H9 (cell line): ENCODE results near the gene PHLDA1. TPM values are rescaled to one million over a fixed set of nuclear protein-coding genes. Genes with fewer than 3 reads are reported as not detected.

Experiments used
- DNase-seq: peaks from one replicate; pipeline ENCODE4 v3.0.0-alpha.2; 2017
- H2AFZ ChIP-seq: one replicate; pipeline ENCODE4 v1.6.1; 2013; ENCODE audit warnings: mild to moderate bottlenecking, low read length, control low read depth, moderate library complexity
- H2AK5ac ChIP-seq: 2 replicates; pipeline ENCODE4 v1.6.1; 2013; ENCODE audit warnings: low read length, control low read depth, mixed read lengths; ENCODE audit not compliant: insufficient read length
- H2BK120ac ChIP-seq: one replicate; pipeline ENCODE4 v1.6.1; 2013; ENCODE audit warnings: low read depth, mild to moderate bottlenecking, low read length, control low read depth, inconsistent platforms; ENCODE audit not compliant: poor library complexity, severe bottlenecking
- H2BK12ac ChIP-seq: 2 replicates; pipeline ENCODE4 v1.6.1; 2013; ENCODE audit warnings: low read length, control low read depth, mixed read lengths, low read depth; ENCODE audit not compliant: insufficient read length
- H2BK15ac ChIP-seq: 2 replicates; pipeline ENCODE4 v1.6.1; 2013; ENCODE audit warnings: low read depth, low read length, control low read depth
- H2BK20ac ChIP-seq: one replicate; pipeline ENCODE4 v1.6.1; 2013; ENCODE audit warnings: low read depth, mild to moderate bottlenecking, low read length, control low read depth, inconsistent platforms; ENCODE audit not compliant: poor library complexity, severe bottlenecking
- H2BK5ac ChIP-seq: 2 replicates; pipeline ENCODE4 v1.6.1; 2013; ENCODE audit warnings: low read length, control low read depth, mixed read lengths; ENCODE audit not compliant: insufficient read length
- H3K14ac ChIP-seq: 2 replicates; pipeline ENCODE4 v1.6.1; 2013; ENCODE audit warnings: low read length, control low read depth; ENCODE audit not compliant: insufficient read depth
- H3K18ac ChIP-seq: 2 replicates; pipeline ENCODE4 v1.6.1; 2013; ENCODE audit warnings: low read depth, mild to moderate bottlenecking, mixed read lengths, low read length, control low read depth; ENCODE audit not compliant: insufficient read length
- H3K23ac ChIP-seq: 2 replicates; pipeline ENCODE4 v1.6.1; 2013; ENCODE audit warnings: low read length, control low read depth, mixed read lengths, low read depth; ENCODE audit not compliant: insufficient read length
- H3K23me2 ChIP-seq: 2 replicates; pipeline ENCODE4 v1.6.1; 2013; ENCODE audit warnings: low read depth, mild to moderate bottlenecking, mixed read lengths, low read length, control low read depth; ENCODE audit not compliant: insufficient read length, poor library complexity, severe bottlenecking
- H3K27ac ChIP-seq: 2 replicates; pipeline ENCODE4 v1.5.1; 2013; ENCODE audit warnings: low read length, control low read depth, mixed read lengths, low read depth; ENCODE audit not compliant: insufficient read length
- H3K27me3 ChIP-seq: 2 replicates; pipeline ENCODE4 v1.6.1; 2013; ENCODE audit warnings: low read length, control low read depth, inconsistent platforms; ENCODE audit not compliant: insufficient read depth
- H3K4ac ChIP-seq: 2 replicates; pipeline ENCODE4 v1.6.1; 2013; ENCODE audit warnings: low read depth, mild to moderate bottlenecking, control low read depth, inconsistent platforms, low read length, moderate library complexity
- H3K4me1 ChIP-seq: 2 replicates; pipeline ENCODE4 v1.6.1; 2013; ENCODE audit warnings: low read length, control low read depth, inconsistent platforms; ENCODE audit not compliant: insufficient read depth
- H3K4me2 ChIP-seq: 2 replicates; pipeline ENCODE4 v1.6.1; 2013; ENCODE audit warnings: low read length, control low read depth, mixed read lengths; ENCODE audit not compliant: insufficient read length, insufficient read depth
- H3K56ac ChIP-seq: 2 replicates; pipeline ENCODE4 v1.6.1; 2013; ENCODE audit warnings: low read depth, mild to moderate bottlenecking, mixed read lengths, low read length, control low read depth; ENCODE audit not compliant: insufficient read length
- H3K79me1 ChIP-seq: 2 replicates; pipeline ENCODE4 v1.6.1; 2013; ENCODE audit warnings: low read depth, mild to moderate bottlenecking, moderate library complexity, low read length, control low read depth, inconsistent platforms; ENCODE audit not compliant: insufficient read depth, poor library complexity, severe bottlenecking
- H3K79me2 ChIP-seq: 2 replicates; pipeline ENCODE4 v1.6.1; 2013; ENCODE audit warnings: low read length, control low read depth, inconsistent platforms; ENCODE audit not compliant: insufficient read depth
- H3K9ac ChIP-seq: 2 replicates; pipeline ENCODE4 v1.6.1; 2013; ENCODE audit warnings: low read length, control low read depth, mixed read lengths; ENCODE audit not compliant: insufficient read length; ENCODE audit errors: extremely low read depth
- H3K9me3 ChIP-seq: one replicate; pipeline ENCODE4 v1.6.1; 2013; ENCODE audit warnings: low read depth, low read length, inconsistent platforms; ENCODE audit not compliant: control insufficient read depth
- H3T11ph ChIP-seq: one replicate; pipeline ENCODE4 v1.6.1; 2013; ENCODE audit warnings: mild to moderate bottlenecking, low read length, control low read depth, inconsistent platforms
- H4K20me1 ChIP-seq: one replicate; pipeline ENCODE4 v1.6.1; 2013; ENCODE audit not compliant: control insufficient read depth, insufficient read length, insufficient read depth
- H4K5ac ChIP-seq: 2 replicates; pipeline ENCODE4 v1.6.1; 2013; ENCODE audit warnings: low read depth, mild to moderate bottlenecking, mixed read lengths, low read length, control low read depth; ENCODE audit not compliant: insufficient read length
- H4K8ac ChIP-seq: replicated peaks from 2 replicates; pipeline ENCODE4 v1.6.1; 2013; ENCODE audit warnings: low read length, control low read depth, mixed read lengths, low read depth; ENCODE audit not compliant: insufficient read length
- H4K91ac ChIP-seq: 2 replicates; pipeline ENCODE4 v1.6.1; 2013; ENCODE audit warnings: low read depth, mild to moderate bottlenecking, moderate library complexity, mixed read lengths, low read length, control low read depth; ENCODE audit not compliant: insufficient read length
- H3K27ac Mint-ChIP-seq, 3 experiments: 2 replicates in 2 of 3; 3 replicates in 1 of 3; pipeline ENCODE4 v1.8.0; 2020 to 2021; ENCODE audit warnings: mixed read lengths in 3 of 3, mild to moderate bottlenecking in 1 of 3, moderate library complexity in 1 of 3
- H3K27me3 Mint-ChIP-seq: 2 replicates; pipeline ENCODE4 v1.8.0; 2021; ENCODE audit warnings: low read depth, mild to moderate bottlenecking, moderate library complexity, mixed read lengths
- H3K36me3 Mint-ChIP-seq, 3 experiments: 2 replicates in 2 of 3; 3 replicates in 1 of 3; pipeline ENCODE4 v1.8.0; 2020 to 2021; ENCODE audit warnings: low read depth in 3 of 3, mixed read lengths in 3 of 3; ENCODE audit not compliant: insufficient read depth in 1 of 3
- H3K4me1 Mint-ChIP-seq, 2 experiments: 2 replicates each; pipeline ENCODE4 v1.8.0; 2020; ENCODE audit warnings: mixed read lengths in 2 of 2
- H3K4me3 Mint-ChIP-seq, 2 experiments: 2 replicates in 1 of 2; 3 replicates in 1 of 2; pipeline ENCODE4 v1.8.0; 2020 to 2021; ENCODE audit warnings: mild to moderate bottlenecking in 2 of 2, mixed read lengths in 2 of 2, moderate library complexity in 1 of 2
- H3K9me3 Mint-ChIP-seq, 2 experiments: 2 replicates in 1 of 2; 3 replicates in 1 of 2; pipeline ENCODE4 v1.8.0; 2020; ENCODE audit warnings: mild to moderate bottlenecking in 2 of 2, mixed read lengths in 2 of 2, moderate library complexity in 1 of 2
- CTCF ChIP-seq: fragments of 200-600 bp; sonication (generic); conservative IDR thresholded peaks from 3 replicates; pipeline ENCODE4 v1.8.0; 2021; ENCODE audit warnings: antibody characterized with exemption, mild to moderate bottlenecking
- WGBS: extraction: QIAGEN DNeasy Blood & Tissue Kit; methylation state at CpG from one replicate; pipeline ENCODE4 v1.1.7; 2013; ENCODE audit warnings: missing lambda C conversion rate, low lambda C conversion rate, mixed read lengths; ENCODE audit not compliant: insufficient read length; ENCODE audit errors: extremely low coverage; 5-methylcytosine and 5-hydroxymethylcytosine counted together
- total RNA-seq: library from RNA; stranded (reverse); gene quantifications from 2 replicates; pipeline ENCODE4 v1.2.1, GENCODE V29; 2021

Gene PHLDA1
- total RNA-seq, 1 experiment from 2014 or later = 106 TPM

GRCh38 chr12:75982979-75983660 is 48.5 kb downstream of the PHLDA1 start:
- Histone ChIP-seq H3K79me2 (no peaks in the 10 kb centered on the region), H4K20me1 (no peaks in the 10 kb centered on the region), H3K9me3 (no peaks in the 10 kb centered on the region), H3K14ac (no peak overlapping the region), H3K79me1 (no peaks in the 10 kb centered on the region), H3T11ph (no peak overlapping the region), H3K18ac (no peak overlapping the region), H2BK15ac (no peak overlapping the region), H3K56ac (no peak overlapping the region), H2BK120ac (no peak overlapping the region), H2BK5ac (no peak overlapping the region), H3K23ac (no peak overlapping the region), H3K4me2 (no peak overlapping the region), H3K4me1 (peaks cover 9% of the 10 kb centered on the region), H3K4ac (no peak overlapping the region), H2AK5ac (no peak overlapping the region), H3K27ac (no peak overlapping the region), H4K5ac (no peak overlapping the region), H3K9ac (no peak overlapping the region), H3K23me2 (no peaks in the 10 kb centered on the region), H2BK12ac (no peak overlapping the region), H2AFZ (no peak overlapping the region), H3K27me3 (no peaks in the 10 kb centered on the region), H4K8ac (no peak overlapping the region), H2BK20ac (no peak overlapping the region), H4K91ac (no peak overlapping the region)
- Mint-ChIP-seq H3K4me1 (peaks cover 33 to 42% of the 10 kb centered on the region in 2 experiments), H3K9me3 (peaks cover 2 to 7% of the 10 kb centered on the region in 2 experiments), H3K27me3 (0 out of 2 replicates have a peak, but pooled peaks cover under 1% of the 10 kb centered on the region), H3K27ac (peak overlapping the region in 2 of 3 experiments; percentile 2 to 77; a peak in 2 of 7 replicates), H3K4me3 (no peak overlapping the region), H3K36me3 (peaks cover 1 to 7% (median 7%) of the 10 kb centered on the region in 3 experiments; a peak in 5 of 7 replicates)
- no peak for DNase-seq
- no CpG with 5 or more reads among the region's 5 CpGs for WGBS
- TF ChIP-seq CTCF = no peak
